Panc1 (cell line): ENCODE results near the gene WRAP73. TPM values are rescaled to one million over a fixed set of nuclear protein-coding genes. Genes with fewer than 3 reads are reported as not detected.
"Not testable (repeated sequence)": the region's sequence is repeated elsewhere in the genome, so short reads cannot be mapped to it uniquely, and the experiment has no call there.

Source experiments
- ATAC-seq: fragments of 200-7000 bp; cut with Tn5 transposase; 2 replicates; pipeline ENCODE4 v1.9.1; 2020; ENCODE audit warnings: mild to moderate bottlenecking, moderate library complexity
- BruUV-seq: library from RNA; stranded (reverse); fragments of 400-500 nt; replicated peaks from 2 replicates; lab custom pipeline; 2021; lab: Mats Ljungman, UMichigan
- CTCF ChIA-PET: fragments of 300-600 bp; sonication (Branson Sonifier 250); formaldehyde crosslinking; loops from one replicate; lab custom pipeline; 2022; ENCODE audit warnings: antibody characterized with exemption; lab: Charles Lee
- POLR2A ChIA-PET: fragments of 300-600 bp; sonication (Branson Sonifier 250); formaldehyde crosslinking; loops from one replicate; lab custom pipeline; 2022; ENCODE audit warnings: antibody characterized with exemption; lab: Charles Lee
- DNase-seq: peaks from one replicate; pipeline ENCODE4 v3.0.0-alpha.2; 2010; ENCODE audit warnings: low read depth, low spot score
- H3K27ac ChIP-seq: 2 replicates; pipeline ENCODE4 v1.5.1; 2011; ENCODE audit warnings: mild to moderate bottlenecking, low read length, inconsistent platforms
- H3K27me3 ChIP-seq: fragments of 200-500 bp; sonication (Bioruptor generic); 2 replicates; pipeline ENCODE4 v1.6.0; 2014; ENCODE audit warnings: low read length, inconsistent platforms; ENCODE audit not compliant: control insufficient read depth, insufficient read depth
- H3K36me3 ChIP-seq: fragments of 200-500 bp; sonication (Bioruptor generic); 2 replicates; pipeline ENCODE4 v1.5.1; 2014; ENCODE audit warnings: inconsistent platforms, mild to moderate bottlenecking, low read length, moderate library complexity; ENCODE audit not compliant: control insufficient read depth, insufficient read depth
- H3K4me1 ChIP-seq: 2 replicates; pipeline ENCODE4 v1.5.1; 2011; ENCODE audit warnings: inconsistent platforms, mild to moderate bottlenecking, low read length, moderate library complexity; ENCODE audit not compliant: control insufficient read depth, insufficient read depth
- H3K4me3 ChIP-seq, 2 experiments: 2 replicates each; pipeline ENCODE4 v1.5.1; 2011 to 2012; ENCODE audit warnings: low read depth in 2 of 2, low read length in 2 of 2, mild to moderate bottlenecking in 2 of 2, inconsistent platforms in 1 of 2, moderate library complexity in 1 of 2
- H3K9me3 ChIP-seq: fragments of 200-500 bp; sonication (Bioruptor generic); 2 replicates; pipeline ENCODE4 v1.5.1; 2014; ENCODE audit warnings: low read depth, mild to moderate bottlenecking, inconsistent platforms, low read length, moderate library complexity; ENCODE audit not compliant: control insufficient read depth, insufficient read depth
- CTCF ChIP-seq: fragments of 450-650 bp; IDR thresholded peaks from 2 replicates; pipeline ENCODE4 v1.5.1; 2017; ENCODE audit warnings: mild to moderate bottlenecking
- POLR2AphosphoS5 ChIP-seq: IDR thresholded peaks from 2 replicates; pipeline ENCODE4 v1.6.1; 2012; ENCODE audit warnings: mild to moderate bottlenecking, low read depth, low read length, moderate library complexity
- REST ChIP-seq, 2 experiments: IDR thresholded peaks; 2 replicates each; pipeline ENCODE4 v1.6.1; 2011 to 2012; ENCODE audit warnings: low read depth in 2 of 2, control low read depth in 1 of 2, low read length in 1 of 2, mild to moderate bottlenecking in 1 of 2, moderate library complexity in 1 of 2; ENCODE audit not compliant: insufficient read depth in 1 of 2
- SIN3A ChIP-seq: IDR thresholded peaks from 2 replicates; pipeline ENCODE4 v1.6.1; 2012; ENCODE audit warnings: low read depth, mild to moderate bottlenecking, low read length, moderate library complexity, borderline replicate concordance; ENCODE audit not compliant: insufficient read depth
- TCF7L2 ChIP-seq: IDR thresholded peaks from 2 replicates; pipeline ENCODE4 v1.6.1; 2011; ENCODE audit warnings: mild to moderate bottlenecking, low read depth, low read length, inconsistent platforms
- in situ Hi-C: cut with HindIII; loops from 2 replicates; pipeline ENCODE4 v1.10.0; 2016; ENCODE audit warnings: low sequenced_read_pairs, low pct_unique_long_range_greater_than_20kb
- intact Hi-C: fragments of 100-400 bp; cut with micrococcal nuclease; formaldehyde crosslinking; loops from one replicate; pipeline ENCODE4 v1.10.0; 2022; ENCODE audit not compliant: unreplicated experiment
- total RNA-seq: library from RNA; stranded (reverse); gene quantifications from one replicate; pipeline ENCODE4 v1.2.1, GENCODE V29; 2021; ENCODE audit not compliant: unreplicated experiment

Gene WRAP73
- total RNA-seq, 1 experiment from 2014 or later: 27.1 TPM

- BruUV-seq: no TSS peak
Observed at GRCh38 chr1:3585940-3586568, 63.8 kb downstream of the WRAP73 start.

GRCh38 chr1:3585353-3585868, 64.5 kb downstream of the WRAP73 start:
- POLR2A ChIA-PET, H3K36me3 ChIP-seq, ATAC-seq, DNase-seq, BruUV-seq, intact Hi-C loops, H3K4me1 ChIP-seq, in situ Hi-C loops, CTCF ChIA-PET, H3K4me3 ChIP-seq, H3K27me3 ChIP-seq, H3K9me3 ChIP-seq, H3K27ac ChIP-seq: not testable (repeated sequence)

More at GRCh38 chr1:3585940-3586568, 63.8 kb downstream of the WRAP73 start:
- H3K27me3 ChIP-seq: no peaks in the 10 kb centered on the region
- H3K27ac ChIP-seq: no peak overlapping the region
- intact Hi-C loops: no loop called here
- TF ChIP-seq POLR2AphosphoS5 (no peak), CTCF (no peak)
- no peaks in the 10 kb centered on the region for H3K36me3 ChIP-seq
- peaks cover 8% of the 10 kb centered on the region for H3K4me1 ChIP-seq
- ChIA-PET CTCF (no interaction called here), POLR2A (no interaction called here)
- DNase-seq (no peak), ATAC-seq (no peak)
- H3K9me3 ChIP-seq: no peaks in the 10 kb centered on the region
- no peak overlapping the region for H3K4me3 ChIP-seq
- in situ Hi-C loops: no loop called here

GRCh38 chr1:3584915-3585314, 65.0 kb downstream of the WRAP73 start:
- Histone ChIP-seq H3K36me3 (no peaks in the 10 kb centered on the region), H3K27ac (no peak overlapping the region), H3K27me3 (no peaks in the 10 kb centered on the region), H3K4me1 (peaks cover 8% of the 10 kb centered on the region), H3K4me3 (no peak overlapping the region), H3K9me3 (no peaks in the 10 kb centered on the region)
- ATAC-seq (no peak), DNase-seq (no peak)
- in situ Hi-C loops: no loop called here
- intact Hi-C loops: no loop called here
- ChIA-PET CTCF (no interaction called here), POLR2A (no interaction called here)
- no peak for TF ChIP-seq REST (IDR thresholded peaks at IDR 0.05; ENCODE audit: insufficient read depth in 1 of 2, low read depth in 2 of 2, low read length in 1 of 2)
- TF ChIP-seq SIN3A: no peak
- no peak for TF ChIP-seq TCF7L2
- TF ChIP-seq CTCF: no peak
- no peak for TF ChIP-seq POLR2AphosphoS5
- BruUV-seq: no TSS peak

- intact Hi-C loops, CTCF ChIA-PET, H3K4me1 ChIP-seq, in situ Hi-C loops, H3K27me3 ChIP-seq, H3K4me3 ChIP-seq, DNase-seq, H3K36me3 ChIP-seq, POLR2A ChIA-PET, ATAC-seq, BruUV-seq, H3K27ac ChIP-seq, H3K9me3 ChIP-seq: not testable (repeated sequence)
Observed at GRCh38 chr1:3583751-3584150, 66.2 kb downstream of the WRAP73 start.
